Measurements from ENCODE around the gene TSPAN18. TPM values are rescaled to one million over a fixed set of nuclear protein-coding genes. Genes with fewer than 3 reads are reported as not detected.

Gene TSPAN18
- total RNA-seq, 2 experiments from 2014 or later = 0.85 to 0.92 TPM

- no peak overlapping the region for H3K27ac Mint-ChIP-seq
- TF ChIP-seq CTCF (IDR thresholded peaks at IDR 0.05) = no peak
- POLR2A ChIA-PET = interaction anchor here (0.5 to 2.9 kb wide), 4 partner anchors 10 to 344 kb away, joined by 3 to 27 read pairs (median 3); no protein-coding TSS in a partner anchor
- no peak for ATAC-seq
- no peaks in the 10 kb centered on the region for H3K27me3 Mint-ChIP-seq
- no peaks in the 10 kb centered on the region for H3K9me3 Mint-ChIP-seq
- H3K4me3 Mint-ChIP-seq = no peak overlapping the region
- peaks cover 10% of the 10 kb centered on the region for H3K4me1 Mint-ChIP-seq (ENCODE audit: low read depth)
- intact Hi-C loops (cut with micrococcal nuclease) = no loop called here
- DNase-seq = no peak
- no peaks in the 10 kb centered on the region for H3K36me3 Mint-ChIP-seq (ENCODE audit: low read depth)
- CTCF ChIA-PET = interaction anchor here (0.7 to 24.5 kb wide), 7 partner anchors 9 to 164 kb away, joined by 3 to 942 read pairs (median 17); no protein-coding TSS in a partner anchor
Observed at GRCh38 chr11:44938066-44938691, 211.4 kb downstream of the TSPAN18 start.

GRCh38 chr11:44939673-44940395, 213.1 kb downstream of the TSPAN18 start:
- Mint-ChIP-seq H3K4me1 (ENCODE audit: low read depth) (peaks cover 23% of the 10 kb centered on the region), H3K36me3 (ENCODE audit: low read depth) (no peaks in the 10 kb centered on the region), H3K27me3 (no peaks in the 10 kb centered on the region), H3K9me3 (no peaks in the 10 kb centered on the region), H3K27ac (no peak overlapping the region), H3K4me3 (no peak overlapping the region)
- ChIA-PET CTCF (interaction anchor here (0.9 to 24.5 kb wide), 6 partner anchors 10 to 176 kb away, joined by 3 to 942 read pairs (median 4); partner anchors contain the start of gene TP53I11), POLR2A (interaction anchor here (1.2 to 1.8 kb wide), 2 partner anchors 161 to 164 kb away, joined by 4 to 12 read pairs; no protein-coding TSS in a partner anchor)
- TF ChIP-seq CTCF (IDR thresholded peaks at IDR 0.05) = no peak
- no peak for DNase-seq
- no peak for ATAC-seq
- intact Hi-C loops (cut with micrococcal nuclease) = no loop called here

DNA sequence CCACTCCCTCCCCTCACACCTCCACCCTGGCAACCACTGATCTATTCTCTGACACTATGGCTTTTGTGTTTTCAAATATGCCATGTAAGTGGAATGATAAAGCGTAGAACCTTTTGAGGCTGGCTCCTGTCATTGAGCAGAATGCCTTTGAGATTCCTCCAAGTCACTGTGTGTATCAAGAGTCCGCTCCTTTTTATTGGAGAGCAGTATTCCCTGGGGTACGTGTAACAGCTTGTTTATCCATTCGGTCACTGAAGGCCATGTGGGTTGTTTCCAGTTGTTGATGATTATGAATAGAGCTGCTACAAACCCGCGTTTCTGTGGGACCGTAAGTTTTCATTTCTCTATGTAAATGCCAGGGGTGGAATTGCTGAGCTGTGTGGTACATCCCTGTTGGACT, 213.6 kb downstream of the TSPAN18 start:
- no peaks in the 10 kb centered on the region for H3K9me3 Mint-ChIP-seq
- POLR2A ChIA-PET = interaction anchor here (1.2 to 1.8 kb wide), 2 partner anchors 161 to 163 kb away, joined by 4 to 12 read pairs; no protein-coding TSS in a partner anchor
- intact Hi-C loops (cut with micrococcal nuclease) = no loop called here
- no peak for DNase-seq
- peaks cover 23% of the 10 kb centered on the region for H3K4me1 Mint-ChIP-seq (ENCODE audit: low read depth)
- H3K27ac Mint-ChIP-seq = no peak overlapping the region
- H3K36me3 Mint-ChIP-seq (ENCODE audit: low read depth) = no peaks in the 10 kb centered on the region
- H3K27me3 Mint-ChIP-seq = no peaks in the 10 kb centered on the region
- no peak overlapping the region for H3K4me3 Mint-ChIP-seq
- no peak for ATAC-seq
- CTCF ChIA-PET = interaction anchor here (0.9 to 24.5 kb wide), 7 partner anchors 10 to 176 kb away, joined by 3 to 942 read pairs (median 4); partner anchors contain the start of gene TP53I11
- no peak for TF ChIP-seq CTCF (IDR thresholded peaks at IDR 0.05)

DNA sequence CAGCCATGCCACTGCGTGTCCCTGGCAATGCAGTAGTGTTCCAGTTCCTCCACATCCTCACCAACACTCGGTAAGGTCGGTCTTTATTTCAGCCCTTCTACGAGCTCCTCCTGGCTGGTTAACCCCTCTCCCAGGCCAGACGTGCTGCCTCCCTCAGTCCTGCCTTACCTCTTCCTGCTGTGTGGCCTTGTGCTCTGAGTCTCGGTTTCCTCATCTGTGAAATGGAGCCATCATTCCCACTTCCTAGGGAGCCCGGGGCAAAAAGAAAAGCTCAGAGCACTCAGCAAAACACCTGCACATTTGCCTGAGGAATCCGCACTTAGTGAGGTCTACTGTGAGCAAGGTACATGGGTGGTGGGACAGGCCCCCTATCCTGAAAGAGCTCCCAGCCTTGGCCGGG, 214.1 kb downstream of the TSPAN18 start:
- no peak for TF ChIP-seq CTCF (IDR thresholded peaks at IDR 0.05)
- POLR2A ChIA-PET = interaction anchor here (1.2 to 1.8 kb wide), 3 partner anchors 36 to 163 kb away, joined by 3 to 12 read pairs (median 4); no protein-coding TSS in a partner anchor
- no peak for ATAC-seq
- no peak for DNase-seq
- H3K4me3 Mint-ChIP-seq = no peak overlapping the region
- intact Hi-C loops (cut with micrococcal nuclease) = no loop called here
- CTCF ChIA-PET = interaction anchor here (1.0 to 24.5 kb wide), 6 partner anchors 9 to 175 kb away, joined by 3 to 942 read pairs (median 5); partner anchors contain the start of gene TP53I11
- no peaks in the 10 kb centered on the region for H3K9me3 Mint-ChIP-seq
- H3K36me3 Mint-ChIP-seq (ENCODE audit: low read depth) = no peaks in the 10 kb centered on the region
- peaks cover 23% of the 10 kb centered on the region for H3K4me1 Mint-ChIP-seq (ENCODE audit: low read depth)
- H3K27ac Mint-ChIP-seq = no peak overlapping the region
- H3K27me3 Mint-ChIP-seq = no peaks in the 10 kb centered on the region

Data from activated CD8-positive, alpha-beta T cell treated with anti-CD3 and anti-CD28 coated beads for 36 hours (primary cell).